ENCODE results near the gene TTLL11.

TTLL11 gene

DNA sequence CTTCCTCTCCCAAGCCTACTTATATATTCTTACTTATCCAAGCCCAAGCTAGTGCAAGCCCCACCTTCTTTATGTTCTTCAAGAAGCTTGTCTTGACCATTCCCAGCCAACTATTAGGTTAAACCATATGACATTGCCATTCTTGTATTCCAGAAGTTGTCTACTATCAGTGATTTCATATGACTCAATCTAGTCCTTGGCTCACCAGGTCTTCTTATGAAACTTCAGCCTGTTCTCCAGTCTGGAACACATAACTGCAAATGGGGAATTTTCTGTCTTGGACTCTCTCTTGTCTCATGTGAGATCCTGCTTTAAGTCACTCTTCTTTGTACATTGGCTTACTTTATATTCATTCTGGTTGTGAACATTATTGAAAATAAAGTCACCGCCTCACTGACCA, 130.7 kb downstream of the TTLL11 start:
- DNase-seq = no peak

DNA sequence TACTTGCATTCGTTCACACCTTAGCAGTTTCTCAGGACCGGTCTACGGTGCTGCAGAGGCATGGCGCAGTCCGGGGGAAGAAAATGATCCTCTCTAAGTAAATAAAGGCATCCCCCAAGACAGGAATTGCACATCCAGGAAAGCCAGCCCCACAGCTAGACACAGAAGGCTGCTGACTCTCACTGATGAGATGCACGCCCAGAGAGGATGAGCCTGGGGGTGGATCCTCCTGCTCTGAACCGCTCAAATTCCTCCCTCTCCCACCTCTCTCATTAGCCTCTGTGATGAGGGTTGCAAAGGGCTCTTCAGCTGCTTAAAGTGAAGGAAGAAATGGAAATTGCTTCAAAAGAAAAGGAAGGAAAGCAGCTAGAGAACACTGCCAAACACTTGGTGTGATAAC, 132.4 kb downstream of the TTLL11 start:
- DNase-seq = no peak

DNA sequence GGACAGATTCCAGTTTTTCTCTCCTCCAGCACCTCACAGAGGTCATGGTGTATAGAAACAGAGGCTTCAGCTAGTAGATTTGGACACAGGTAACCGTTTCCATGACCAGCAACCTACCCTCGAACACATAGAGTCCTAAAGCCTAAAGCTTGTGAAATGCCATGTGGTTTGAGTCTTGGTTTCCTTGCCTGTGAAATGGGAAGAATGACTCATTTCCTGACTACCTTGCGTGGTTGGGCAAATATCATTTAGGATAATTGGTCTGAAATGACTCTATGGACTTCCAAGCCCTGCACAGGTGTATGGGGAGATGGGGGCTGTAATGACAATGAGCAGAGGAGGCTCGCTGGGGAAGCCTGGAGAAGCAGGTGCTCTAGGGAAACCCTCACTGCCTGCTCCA, 134.6 kb downstream of the TTLL11 start:
- no peak for DNase-seq

DNA sequence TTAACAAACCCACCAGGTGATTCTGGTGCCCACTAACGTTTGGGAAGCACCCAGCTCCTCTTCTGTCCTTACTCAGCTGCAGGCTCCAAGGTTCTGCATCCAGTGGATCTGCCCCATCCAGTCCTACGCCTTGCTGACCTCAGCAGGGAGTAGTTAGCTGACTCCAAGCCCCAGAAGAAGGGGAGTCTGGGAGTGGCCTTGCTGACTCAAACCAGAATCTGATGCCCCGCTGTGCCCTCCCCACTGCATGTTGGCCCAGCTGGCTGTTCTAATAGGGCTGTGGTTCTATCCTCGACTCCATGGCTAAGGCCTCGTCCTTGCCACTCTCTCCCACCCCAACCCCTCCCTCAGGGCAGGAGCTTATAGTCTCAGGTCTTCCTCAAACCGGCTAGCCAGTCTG, 136.3 kb downstream of the TTLL11 start:
- DNase-seq = no peak

DNA sequence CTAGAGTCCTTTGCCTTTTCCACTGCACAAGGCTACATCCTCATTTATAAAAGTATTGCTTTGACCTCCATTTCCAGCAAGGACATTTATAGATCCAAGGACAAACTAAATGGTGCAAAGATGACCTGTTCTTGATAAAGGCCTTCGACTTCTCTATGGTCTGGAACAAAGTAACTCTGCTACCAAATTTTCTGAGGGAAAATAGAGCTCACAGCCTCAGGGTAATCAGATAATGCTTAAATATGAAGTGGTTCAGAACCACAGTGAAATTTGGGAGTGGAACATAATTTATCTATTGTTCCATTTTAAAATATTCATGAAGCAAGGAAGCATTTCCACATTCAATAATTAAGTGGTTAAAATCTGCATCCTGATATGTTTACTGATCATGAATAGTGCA, 137.5 kb downstream of the TTLL11 start:
- no peak for DNase-seq

DNA sequence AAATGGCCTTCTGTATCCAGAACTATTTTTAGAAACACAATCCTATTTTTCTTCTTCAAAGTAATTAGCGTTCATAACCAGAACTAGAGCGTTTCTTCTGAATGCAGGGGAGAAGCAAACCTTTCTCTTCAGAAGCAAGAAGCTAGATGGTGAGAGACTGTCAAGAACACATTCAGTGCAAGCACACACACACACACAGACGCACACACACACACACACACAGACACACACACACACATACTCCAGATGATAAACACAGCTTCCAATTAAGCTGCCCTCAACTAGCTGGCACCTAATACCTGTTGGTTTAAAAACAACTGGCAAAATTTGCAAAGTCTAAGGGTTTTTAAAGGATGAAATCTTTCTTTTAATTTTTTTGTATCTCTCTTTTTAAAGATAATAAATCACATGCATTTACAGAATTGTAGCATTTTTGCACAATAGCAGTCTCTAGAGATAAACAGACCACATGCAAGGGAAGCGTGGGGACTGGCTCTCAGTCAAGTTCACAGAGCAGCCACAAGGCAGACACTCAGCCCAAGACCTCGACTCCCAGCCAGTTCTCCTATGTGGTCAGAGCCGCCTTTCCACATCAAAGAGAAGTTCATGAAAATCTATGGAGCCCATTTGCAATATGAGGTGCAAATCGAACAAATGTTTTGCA, 138.5 kb downstream of the TTLL11 start:
- DNase-seq = no peak

DNA sequence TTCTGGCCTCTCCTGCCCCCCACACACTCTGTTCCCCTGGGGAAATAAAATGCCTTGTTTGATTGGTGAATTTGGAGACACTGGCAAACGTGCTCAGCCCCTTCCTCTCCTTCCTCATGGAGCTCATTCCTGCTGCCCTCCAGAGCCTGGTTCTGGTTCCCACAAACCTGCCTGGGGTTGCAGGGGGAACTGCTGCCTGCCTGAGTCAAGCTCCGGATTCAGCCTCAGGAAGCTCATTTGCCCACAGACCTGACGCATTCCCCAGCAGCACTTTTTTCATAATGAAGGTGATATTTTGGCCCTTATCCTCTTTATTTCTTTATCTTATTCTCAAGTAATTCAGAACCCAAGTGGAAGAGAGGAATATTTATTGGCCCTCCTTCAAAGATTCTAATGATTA, 140.5 kb downstream of the TTLL11 start:
- no peak for DNase-seq

DNA sequence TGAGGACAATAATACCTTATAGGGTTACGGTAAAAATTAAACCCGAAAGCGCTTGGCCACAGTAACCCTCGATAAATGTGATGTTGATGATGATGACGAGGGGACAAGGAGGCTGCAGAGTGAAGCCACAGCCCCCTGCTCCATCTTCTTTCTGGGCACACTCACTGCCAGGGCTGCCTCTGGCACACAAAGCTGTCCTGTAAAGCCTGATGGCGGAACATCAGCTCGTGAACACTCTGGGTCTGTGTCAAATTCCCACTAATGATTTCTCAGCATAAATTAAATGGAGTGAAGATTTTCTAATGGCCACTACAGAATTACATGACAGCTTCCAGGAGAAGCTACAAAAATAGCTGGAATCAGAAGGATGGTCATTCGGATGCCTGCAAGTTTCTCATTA, 142.2 kb downstream of the TTLL11 start:
- no peak for DNase-seq

DNA sequence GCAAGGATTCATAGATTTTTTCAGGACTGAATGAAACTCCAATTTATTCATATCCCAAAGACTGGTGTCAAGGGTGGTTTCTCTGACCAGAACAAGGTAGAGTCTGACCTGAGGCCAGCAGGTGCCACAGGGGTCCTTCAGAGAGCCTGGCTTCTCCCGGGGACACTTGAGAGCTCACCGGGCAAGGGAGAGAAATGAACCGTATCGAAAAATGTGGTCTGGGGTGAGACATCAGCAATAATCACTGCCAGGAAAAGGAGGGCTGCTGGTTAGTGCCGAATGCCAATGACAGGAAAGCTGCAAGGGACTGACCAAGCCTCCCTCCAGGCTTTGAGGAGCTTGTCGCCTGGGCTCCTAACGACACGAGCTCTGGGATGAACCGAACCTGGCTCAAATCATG, 142.7 kb downstream of the TTLL11 start:
- no peak for DNase-seq

DNA sequence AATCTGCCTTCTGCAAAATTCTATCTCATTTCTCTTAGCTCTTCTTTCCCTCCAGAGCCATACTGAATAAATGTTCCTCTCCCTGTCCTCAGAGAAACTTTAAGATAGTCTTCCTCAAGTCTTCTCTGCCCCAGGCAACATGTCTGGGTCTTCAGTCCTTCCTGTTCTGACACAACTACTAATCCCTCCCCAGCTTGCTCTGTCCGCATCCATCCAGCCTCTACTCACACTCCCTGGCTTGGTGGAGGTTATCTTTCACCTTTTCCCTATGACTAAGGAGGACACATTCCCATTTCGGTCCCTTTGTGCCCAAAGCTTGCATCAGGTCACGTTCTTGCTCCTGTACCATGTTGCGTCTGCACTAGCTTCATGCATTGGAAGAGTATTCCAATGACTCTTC, 143.3 kb downstream of the TTLL11 start:
- no peak for DNase-seq

DNA sequence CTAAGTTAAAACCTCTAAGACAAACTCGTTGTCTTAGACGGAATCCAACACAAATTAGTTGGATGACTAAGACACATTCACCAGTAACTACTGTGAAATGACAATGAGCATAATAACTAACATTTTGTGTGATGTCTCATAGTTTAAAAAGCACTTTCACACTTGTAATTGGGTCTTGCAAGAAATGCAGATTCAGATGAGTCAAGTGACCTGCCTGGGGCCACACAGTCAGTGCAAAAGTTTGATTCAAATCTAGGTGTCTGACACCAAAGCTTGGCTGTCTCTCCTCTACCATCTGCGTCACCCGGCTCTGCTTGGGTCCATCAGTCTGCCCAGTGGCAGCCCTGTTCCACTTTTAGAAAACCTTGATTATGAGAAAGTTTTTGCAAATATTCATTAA, 143.7 kb downstream of the TTLL11 start:
- no peak for DNase-seq

DNA sequence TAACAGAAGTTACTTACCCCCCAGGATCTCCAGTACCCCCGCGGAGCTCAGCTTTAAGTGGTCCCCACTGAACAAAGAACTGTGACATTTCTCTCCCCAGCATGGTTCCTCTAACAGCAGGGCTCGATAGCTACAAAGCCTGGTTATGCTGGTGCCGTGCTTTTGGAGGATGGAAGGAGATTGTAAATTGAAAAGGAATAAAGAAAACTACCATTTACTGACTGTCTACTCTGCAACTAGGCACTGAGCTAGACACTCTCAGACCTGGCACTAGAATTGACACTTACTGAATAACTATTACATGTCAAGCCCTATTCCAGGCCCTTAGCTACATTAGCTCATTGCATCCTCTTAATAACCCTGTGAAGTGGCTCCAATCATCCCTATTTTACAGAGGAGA, 145.3 kb downstream of the TTLL11 start:
- DNase-seq = no peak

DNA sequence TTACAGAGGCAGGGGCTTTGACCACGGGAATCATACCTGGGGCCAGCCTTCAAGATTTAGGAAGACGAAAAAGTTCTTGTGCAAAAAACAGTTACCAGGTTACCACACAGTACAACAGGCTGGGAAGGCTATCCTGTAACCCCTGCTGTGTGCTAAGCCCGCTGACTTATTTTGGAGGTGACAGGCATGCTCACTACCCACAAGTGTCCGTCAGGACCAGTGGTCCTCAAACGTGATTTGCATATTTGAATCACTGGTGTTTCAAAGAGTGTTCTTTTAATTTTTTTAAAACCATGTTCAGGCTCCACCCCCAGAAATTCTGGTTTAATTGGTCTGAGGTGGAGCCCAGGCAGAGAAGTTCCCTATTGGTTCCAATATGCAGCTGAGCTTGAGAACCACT, 146.6 kb downstream of the TTLL11 start:
- DNase-seq = no peak

DNA sequence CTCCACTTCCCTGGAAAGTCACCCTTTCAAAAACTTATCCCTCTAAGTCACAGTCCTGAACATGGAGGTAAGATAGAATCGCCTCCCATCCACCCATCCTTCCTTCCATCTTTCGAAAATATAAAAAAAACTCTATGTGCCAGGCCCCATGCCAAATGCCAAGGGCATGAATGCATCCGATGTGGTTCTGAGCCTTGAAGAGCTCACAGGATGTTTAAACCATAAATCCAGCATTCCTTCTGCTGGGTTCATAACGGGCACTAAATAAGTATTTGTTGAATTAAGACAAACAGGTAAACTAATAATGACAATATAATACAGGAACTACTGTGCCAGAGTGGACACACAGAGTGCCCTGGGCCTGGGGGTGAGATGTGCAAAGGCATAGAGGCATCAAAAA, 147.3 kb downstream of the TTLL11 start:
- no peak for DNase-seq

DNA sequence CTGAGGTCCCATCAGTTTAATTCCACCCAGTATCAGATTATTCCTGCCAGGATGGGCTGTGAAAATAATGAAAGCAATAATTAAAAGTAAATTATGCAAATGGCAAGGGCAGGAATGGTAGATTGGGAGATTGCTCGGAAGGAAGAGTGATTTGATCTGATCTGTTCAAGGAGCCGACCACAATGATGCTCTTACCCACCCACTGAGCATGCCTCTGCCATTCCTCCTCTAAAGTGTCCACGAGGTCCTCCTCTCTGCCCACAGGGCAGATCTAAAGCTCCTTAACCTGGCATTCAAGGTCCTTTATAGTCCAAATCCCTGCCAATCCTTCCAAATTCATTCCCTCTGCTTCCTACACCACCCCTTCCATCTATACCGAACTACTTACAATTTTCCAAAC, 147.8 kb downstream of the TTLL11 start:
- DNase-seq = no peak

DNA sequence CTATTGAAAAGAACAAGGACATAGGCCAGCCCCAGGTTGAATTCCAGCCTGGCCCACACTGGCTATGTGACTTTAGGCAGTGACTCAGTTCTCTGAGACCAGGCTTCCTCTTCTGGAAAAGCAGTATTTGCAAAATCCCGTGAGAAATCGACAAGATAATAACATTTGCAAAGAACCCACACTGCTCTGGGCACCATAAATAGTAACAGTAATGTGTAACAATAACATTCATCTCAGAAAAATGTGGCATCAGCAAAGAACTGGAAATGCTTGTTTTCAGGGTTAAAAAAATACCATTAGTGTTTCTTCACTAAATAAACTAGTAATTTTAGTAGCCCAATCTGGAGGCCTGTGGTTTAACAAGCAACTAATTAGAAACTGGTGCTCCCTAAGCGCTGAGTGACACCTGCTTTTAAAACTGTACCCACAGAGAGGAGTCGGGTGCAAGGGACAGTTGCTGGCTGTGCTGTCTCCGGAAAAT, 148.4 kb downstream of the TTLL11 start:
- DNase-seq = no peak

DNA sequence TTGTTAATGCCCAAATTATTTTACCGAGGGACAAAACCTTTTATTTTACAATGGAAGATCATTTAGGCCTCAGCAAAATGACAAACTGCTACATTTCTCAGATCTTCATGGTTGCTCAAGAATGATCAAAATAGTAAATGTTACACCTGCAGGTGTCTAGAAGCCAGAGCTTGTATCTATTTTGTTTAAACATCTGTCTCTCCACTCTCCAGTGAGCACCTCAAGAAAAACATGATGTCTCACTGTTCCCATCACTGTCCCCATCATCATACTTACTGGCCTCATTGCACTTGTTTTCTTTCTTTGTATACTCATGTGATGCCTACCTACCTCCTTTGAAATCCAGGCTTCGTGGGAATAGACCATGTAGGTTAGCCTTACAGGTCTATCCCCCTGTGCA, 149.6 kb downstream of the TTLL11 start:
- DNase-seq = no peak

DNA sequence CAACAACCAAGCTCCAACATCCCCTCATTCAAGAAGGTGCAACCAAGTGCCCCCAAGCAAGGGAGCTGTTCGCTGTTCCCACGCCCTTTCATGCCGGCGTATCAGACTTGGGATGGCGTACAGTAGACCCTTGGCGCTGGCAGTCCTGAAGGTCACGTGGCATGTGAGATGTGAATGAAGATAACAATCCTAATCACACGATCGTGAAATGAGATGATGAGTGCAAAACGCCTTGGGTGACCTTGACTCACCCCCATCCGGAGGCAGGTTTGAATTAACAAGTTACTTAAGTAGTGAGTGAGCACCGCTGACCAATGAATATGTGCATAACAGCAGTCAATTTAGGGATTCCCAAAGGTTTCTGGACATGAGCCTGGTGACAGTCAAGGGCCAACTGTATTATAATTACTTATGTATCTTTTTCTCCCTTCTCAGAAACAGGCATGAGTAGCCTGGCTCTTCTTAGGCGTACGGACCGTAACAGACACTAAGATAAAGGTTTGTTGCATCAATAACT, 150.2 kb downstream of the TTLL11 start:
- no peak for DNase-seq

DNA sequence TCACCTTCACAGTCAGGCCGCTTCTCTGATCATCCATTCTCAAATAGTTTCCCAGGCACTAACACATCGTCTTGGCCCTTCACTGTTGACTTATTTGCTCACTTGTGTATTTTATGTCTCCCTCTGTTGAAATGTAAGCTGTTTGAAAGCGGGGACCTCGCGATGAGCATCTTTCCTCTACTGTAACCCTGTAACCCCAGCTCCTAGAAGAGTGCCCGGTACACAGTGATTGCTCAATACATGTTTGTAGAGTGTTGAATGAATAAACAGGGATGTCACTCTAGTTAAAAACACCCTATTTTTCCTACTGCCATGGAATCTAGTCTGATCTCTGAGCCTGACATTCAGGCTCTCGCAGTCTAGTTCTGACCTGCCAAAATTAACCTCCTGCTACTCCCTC, 150.8 kb downstream of the TTLL11 start:
- DNase-seq = no peak

DNA sequence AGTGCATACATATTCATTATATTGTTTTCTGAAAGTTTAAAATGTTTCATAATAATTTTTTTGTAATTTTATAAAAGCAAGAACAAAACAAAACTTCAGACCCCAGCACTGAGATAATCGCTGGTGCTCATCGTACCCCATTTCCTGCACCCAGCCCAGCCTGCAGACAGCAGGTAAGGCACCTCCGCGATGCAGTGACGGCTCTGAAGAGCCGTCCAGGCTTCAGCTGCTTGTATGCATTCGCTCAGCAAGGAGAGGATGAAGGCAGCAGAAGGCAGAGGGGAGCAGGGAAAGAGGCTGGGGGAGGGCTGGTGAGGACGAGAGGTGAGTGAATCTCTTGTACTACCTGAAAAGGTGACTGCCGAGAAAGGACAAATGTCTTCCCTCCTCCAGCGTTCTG, 153.5 kb downstream of the TTLL11 start:
- no peak for DNase-seq

DNA sequence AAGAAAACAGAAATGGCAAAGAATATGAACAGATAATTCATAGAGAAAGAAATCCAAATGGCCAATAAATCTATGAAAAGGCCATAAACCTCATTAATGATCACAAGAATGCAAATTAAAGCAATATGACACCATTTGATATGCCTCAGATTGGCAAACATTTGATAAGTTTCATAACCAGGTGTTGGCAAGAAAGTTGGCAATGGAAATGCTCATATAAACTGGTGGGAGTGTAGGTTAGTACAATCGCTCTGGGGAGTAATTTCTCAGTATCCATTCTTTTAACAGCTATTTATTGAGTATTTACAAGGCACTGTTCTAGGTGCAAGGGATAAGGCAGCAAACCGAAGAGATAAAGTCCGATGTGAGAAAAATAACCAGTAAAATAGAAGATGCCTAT, 154.5 kb downstream of the TTLL11 start:
- DNase-seq = no peak

DNA sequence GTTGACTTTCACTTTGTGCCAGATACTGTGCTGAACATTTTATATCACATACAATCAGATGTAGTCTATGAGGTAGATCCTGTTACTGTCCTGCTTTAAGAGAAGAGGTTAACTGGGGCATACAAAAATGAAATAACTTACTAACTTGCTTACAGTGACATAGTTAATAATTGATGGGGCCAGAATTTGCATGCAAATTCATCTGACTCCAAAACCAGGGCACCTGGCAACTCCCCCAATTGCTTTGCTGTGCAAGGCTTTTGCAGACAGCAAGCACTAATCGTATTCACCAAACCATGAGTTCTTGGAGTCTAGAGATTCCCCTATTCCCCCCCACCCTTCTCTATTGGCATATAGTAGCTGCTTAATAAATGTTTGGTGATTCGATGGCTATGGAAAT, 155.9 kb downstream of the TTLL11 start:
- DNase-seq = no peak

DNA sequence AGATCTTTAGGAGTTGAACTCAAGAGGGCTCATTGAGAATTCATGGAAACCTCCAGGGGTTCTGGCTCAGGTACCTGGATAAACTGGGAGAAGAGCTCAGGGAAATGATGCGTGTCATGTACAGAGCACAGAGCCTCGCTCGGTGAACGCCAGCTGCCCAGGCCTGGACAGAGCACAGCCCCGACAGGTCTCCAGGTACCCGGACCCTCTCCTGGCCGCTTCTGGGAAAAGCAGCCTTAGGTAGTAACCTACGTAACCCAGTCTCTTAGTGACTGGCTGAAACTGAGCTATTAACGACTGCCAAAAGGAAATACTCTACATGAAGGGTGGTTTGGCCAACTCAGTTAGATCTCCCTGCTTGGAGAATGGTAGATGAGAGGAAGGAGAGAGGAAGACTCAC, 157.4 kb downstream of the TTLL11 start:
- no peak for DNase-seq

DNA sequence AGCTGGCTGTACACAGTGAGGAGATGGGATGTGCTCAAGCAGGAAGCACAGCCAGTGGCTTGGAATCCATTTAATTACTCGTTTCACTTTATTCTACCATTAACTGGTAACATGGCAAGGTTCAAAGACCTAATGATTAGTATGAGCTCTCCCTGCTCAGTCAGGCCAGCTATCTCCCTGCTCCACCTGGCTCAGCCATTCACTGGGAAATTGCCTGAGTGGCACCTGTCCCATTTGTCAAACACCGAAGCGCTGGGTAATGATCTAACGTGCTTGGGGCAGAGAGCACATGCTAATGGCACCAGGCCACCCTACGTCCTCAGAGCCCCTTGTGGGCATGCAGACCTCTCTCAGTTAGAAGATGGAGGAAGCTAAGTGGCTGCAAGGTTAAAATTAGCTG, 162.2 kb downstream of the TTLL11 start:
- DNase-seq = no peak

Data from CD4-positive, alpha-beta T cell treated with Interleukin-4 for 1 hour (primary cell).